H7 (cell line): ENCODE results near the gene ACOT8. TPM values are rescaled to one million over a fixed set of nuclear protein-coding genes. Genes with fewer than 3 reads are reported as not detected.

Source experiments
- DNase-seq: peaks from one replicate; pipeline ENCODE4 v3.0.0; 2012
- H3K27me3 ChIP-seq: 2 replicates; pipeline ENCODE4 v1.6.0; 2011; ENCODE audit warnings: mild to moderate bottlenecking, low read length; ENCODE audit not compliant: control insufficient read depth, insufficient read depth
- H3K36me3 ChIP-seq: replicated peaks from 2 replicates; pipeline ENCODE4 v1.5.1; 2011; ENCODE audit warnings: low read length; ENCODE audit not compliant: control insufficient read depth, insufficient read depth
- H3K4me3 ChIP-seq: 2 replicates; pipeline ENCODE4 v1.5.1; 2011; ENCODE audit warnings: low read depth, mild to moderate bottlenecking, control low read depth, low read length, moderate library complexity; ENCODE audit not compliant: insufficient read depth
- total RNA-seq: library from RNA; depleted of rRNA; stranded (reverse); fragments of >200 nt; shearing (Covaris generic); gene quantifications from 2 replicates; pipeline ENCODE4 v1.2.3, GENCODE V29; 2014

ACOT8 gene
- total RNA-seq, 1 experiment from 2014 or later: 59.7 TPM

- Histone ChIP-seq H3K27me3 (no peaks in the 10 kb centered on the region; the same call in 1 of the 2 replicates), H3K36me3 (peaks cover 9% of the 10 kb centered on the region), H3K4me3 (peak overlapping the region; percentile 85; the same call in 1 of the 2 replicates)
- peak; percentile 70 for DNase-seq
Observed at GRCh38 chr20:45892049-45892825, 35.0 kb upstream of the ACOT8 start.

DNA sequence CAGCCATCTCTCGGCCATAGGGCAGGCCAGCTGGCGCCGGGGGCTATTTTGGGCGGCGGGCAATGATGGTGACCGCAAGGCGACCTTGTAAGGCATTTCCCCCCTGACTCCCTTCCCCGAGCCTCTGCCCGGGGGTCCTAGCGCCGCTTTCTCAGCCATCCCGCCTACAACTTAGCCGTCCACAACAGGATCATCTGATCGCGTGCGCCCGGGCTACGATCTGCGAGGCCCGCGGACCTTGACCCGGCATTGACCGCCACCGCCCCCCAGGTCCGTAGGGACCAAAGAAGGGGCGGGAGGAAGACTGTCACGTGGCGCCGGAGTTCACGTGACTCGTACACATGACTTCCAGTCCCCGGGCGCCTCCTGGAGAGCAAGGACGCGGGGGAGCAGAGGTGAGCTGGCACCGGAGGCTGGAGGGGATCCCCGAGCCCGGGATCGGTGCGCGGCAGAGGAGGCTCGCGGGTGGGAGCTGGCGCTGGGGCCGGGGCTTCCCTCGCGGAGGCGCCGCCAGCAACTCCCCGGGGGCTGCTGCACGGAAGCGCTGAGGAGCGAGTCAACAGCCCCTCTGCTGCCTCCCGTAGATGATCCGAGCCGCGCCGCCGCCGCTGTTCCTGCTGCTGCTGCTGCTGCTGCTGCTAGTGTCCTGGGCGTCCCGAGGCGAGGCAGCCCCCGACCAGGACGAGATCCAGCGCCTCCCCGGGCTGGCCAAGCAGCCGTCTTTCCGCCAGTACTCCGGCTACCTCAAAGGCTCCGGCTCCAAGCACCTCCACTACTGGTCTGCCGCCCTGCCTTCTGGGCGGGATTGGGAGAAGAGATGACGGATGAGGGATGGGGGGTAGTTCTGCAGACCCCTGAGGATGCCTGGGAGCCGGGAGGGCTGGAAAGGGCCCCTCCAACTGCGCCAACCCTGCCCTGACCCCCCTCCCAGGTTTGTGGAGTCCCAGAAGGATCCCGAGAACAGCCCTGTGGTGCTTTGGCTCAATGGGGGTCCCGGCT, 34.1 kb upstream of the ACOT8 start, which contains the start of the genes CTSA and NEURL2:
CTSA (plus strand) TSS at position 351 of the 999 bp plus-strand sequence; CDS start at position 585, 234 bp downstream.
NEURL2 (minus strand) TSS at position 224 of the 999 bp plus-strand sequence; CDS start at position 7, 217 bp downstream.
- peak; percentile 99 for DNase-seq
- Histone ChIP-seq H3K36me3 (peaks cover 5% of the 10 kb centered on the region), H3K27me3 (no peaks in the 10 kb centered on the region; the same call in 1 of the 2 replicates), H3K4me3 (peak within 1 kb of the TSS; percentile 85)

- DNase-seq: peak; percentile 93
- peak overlapping the region; percentile 85 for H3K4me3 ChIP-seq
- H3K27me3 ChIP-seq: no peaks in the 10 kb centered on the region; the same call in 1 of the 2 replicates
Observed at GRCh38 chr20:45890077-45890984, 33.1 kb upstream of the ACOT8 start.

DNA sequence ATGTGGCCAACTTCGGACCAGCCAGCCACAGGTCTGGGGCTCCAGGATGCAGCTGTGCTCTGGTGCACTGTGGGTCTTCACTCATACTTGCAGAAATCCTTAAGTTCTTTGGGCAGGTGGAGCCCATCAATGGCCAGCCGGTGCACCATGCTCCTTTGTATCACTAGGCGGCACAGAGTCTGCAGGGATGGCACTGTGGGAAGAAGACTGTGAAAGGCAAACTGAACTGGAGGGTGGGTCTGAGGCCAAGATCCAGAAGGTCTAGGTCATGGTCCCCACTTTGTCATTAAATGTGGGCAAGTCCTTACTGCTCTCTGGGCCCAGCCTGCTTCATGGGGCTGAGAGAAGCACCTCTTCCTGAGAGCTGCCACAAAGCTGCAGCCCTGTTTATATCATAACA, 31.5 kb upstream of the ACOT8 start:
- H3K27me3 ChIP-seq: no peaks in the 10 kb centered on the region; the same call in 1 of the 2 replicates
- no peak for DNase-seq

More at GRCh38 chr20:45890077-45890984, 33.1 kb upstream of the ACOT8 start:
- H3K36me3 ChIP-seq: peaks cover 5% of the 10 kb centered on the region

GRCh38 chr20:45887346-45887715, 30.1 kb upstream of the ACOT8 start, which contains the start of gene SPATA25:
TSS of gene SPATA25 (minus strand) at chr20:45887622. CDS start at chr20:45887590, 32 bp downstream.
- Histone ChIP-seq H3K4me3 (no peak within 1 kb of the TSS), H3K36me3 (peaks cover 15% of the 10 kb centered on the region), H3K27me3 (no peaks in the 10 kb centered on the region; the same call in 1 of the 2 replicates)
- no peak for DNase-seq

More for the DNA sequence above, 31.5 kb upstream of the ACOT8 start:
- H3K36me3 ChIP-seq: peaks cover 7% of the 10 kb centered on the region
- no peak overlapping the region for H3K4me3 ChIP-seq

DNA sequence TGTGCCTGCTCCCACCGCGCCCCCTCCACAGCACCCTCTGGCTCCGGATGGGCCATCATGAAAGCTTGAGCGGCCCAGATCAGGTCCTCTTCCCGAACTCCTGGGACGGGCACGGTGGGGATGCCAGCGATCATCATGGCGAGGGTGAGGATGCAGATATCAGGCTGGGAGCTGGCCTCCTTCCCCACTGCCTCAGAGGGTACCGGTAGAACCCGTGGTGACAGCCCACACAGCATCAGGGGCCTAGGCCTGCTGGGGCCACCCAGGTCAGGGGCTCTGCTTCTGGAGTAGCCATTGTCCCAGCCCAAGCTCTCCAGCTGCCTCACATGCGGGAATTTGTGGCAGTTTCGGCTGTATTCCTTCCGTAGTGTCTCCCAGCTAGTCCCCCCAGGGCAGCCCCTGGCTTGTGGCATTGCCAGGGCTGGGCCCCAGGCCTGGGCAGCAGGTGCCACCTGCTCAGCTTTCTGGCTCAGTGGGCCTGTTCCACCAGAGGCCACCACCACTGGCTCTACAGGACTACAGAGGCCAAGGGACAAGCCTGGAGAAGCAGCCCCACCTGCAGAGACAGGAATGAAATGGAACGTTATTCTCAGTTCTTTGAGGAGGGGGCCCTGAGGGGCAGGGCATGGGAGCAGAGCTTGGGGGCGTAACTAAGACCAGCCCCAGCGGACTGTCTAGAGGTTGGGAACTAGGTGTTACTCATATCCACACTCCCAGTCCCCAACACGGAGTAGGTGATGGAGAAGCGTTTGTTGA, 29.6 kb upstream of the ACOT8 start:
- Histone ChIP-seq H3K36me3 (peaks cover 16% of the 10 kb centered on the region), H3K27me3 (no peaks in the 10 kb centered on the region; the same call in 1 of the 2 replicates), H3K4me3 (no peak overlapping the region)
- DNase-seq: no peak

DNA sequence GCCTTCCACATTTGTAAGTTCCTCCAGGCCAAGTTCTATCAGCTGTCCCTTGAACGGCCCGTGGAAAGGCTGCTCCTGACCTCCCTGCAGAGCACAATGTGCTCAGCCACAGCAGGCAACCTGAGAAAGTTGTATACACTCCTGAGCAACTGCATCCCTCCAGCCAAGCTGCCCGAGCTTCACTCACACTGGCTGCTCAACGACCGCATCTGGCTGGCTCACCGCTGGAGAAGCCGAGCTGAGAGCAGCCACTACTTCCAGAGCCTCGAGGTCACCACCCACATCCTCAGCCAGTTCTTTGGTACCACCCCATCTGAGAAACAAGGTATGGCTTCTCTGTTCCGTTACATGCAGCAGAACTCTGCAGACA, 25.9 kb upstream of the ACOT8 start:
- Histone ChIP-seq H3K27me3 (no peaks in the 10 kb centered on the region), H3K36me3 (peaks cover 15% of the 10 kb centered on the region), H3K4me3 (no peak overlapping the region)
- DNase-seq: no peak

- H3K4me3 ChIP-seq: no peak overlapping the region
- no peaks in the 10 kb centered on the region for H3K27me3 ChIP-seq
- DNase-seq: no peak
- H3K36me3 ChIP-seq: peaks cover 16% of the 10 kb centered on the region
Observed at GRCh38 chr20:45882469-45883099, 25.4 kb upstream of the ACOT8 start.

GRCh38 chr20:45880988-45881788, 24.0 kb upstream of the ACOT8 start, which contains the start of gene ZSWIM1:
TSS of gene ZSWIM1 (plus strand) at chr20:45881227. CDS start at chr20:45882593, 1,366 bp downstream.
- H3K27me3 ChIP-seq: no peaks in the 10 kb centered on the region
- DNase-seq: peak; percentile 98
- H3K36me3 ChIP-seq: peaks cover 16% of the 10 kb centered on the region
- H3K4me3 ChIP-seq: peak within 1 kb of the TSS; percentile 70

DNA sequence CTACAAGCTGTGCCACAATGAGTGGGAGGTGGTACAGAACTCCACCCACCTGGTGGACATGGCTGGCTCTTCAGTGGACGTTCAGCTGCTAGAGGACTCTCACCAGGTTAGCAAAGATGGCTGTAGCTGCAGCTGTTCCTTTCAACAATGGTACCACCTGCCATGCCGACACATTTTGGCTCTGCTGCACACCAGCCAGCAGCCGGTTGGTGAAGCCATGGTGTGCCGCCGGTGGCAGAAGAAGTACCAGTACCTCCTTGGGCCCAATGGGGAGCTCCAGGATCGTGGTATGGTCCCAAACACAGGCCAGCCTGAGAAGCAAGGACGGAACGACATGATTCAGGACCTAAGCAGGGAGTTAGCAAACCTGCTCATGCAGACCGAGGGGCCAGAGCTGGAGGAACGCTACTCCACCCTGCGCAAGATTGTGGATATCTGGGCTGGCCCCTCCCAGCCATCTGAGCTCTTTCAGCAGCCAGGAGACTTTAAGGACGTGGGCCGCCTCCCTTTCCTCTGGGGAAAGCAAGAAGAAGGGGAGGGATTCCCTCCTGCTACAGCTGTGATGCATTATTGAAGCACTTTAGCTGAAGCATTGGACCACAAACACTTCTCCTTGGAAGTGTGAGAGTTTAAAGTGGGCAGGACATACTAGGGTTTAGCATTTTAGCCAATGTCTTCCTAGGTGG, 21.0 kb upstream of the ACOT8 start:
- Histone ChIP-seq H3K36me3 (peaks cover 10% of the 10 kb centered on the region), H3K27me3 (no peaks in the 10 kb centered on the region), H3K4me3 (no peak overlapping the region)
- no peak for DNase-seq

- Histone ChIP-seq H3K4me3 (no peak overlapping the region), H3K36me3 (peaks cover 2% of the 10 kb centered on the region), H3K27me3 (no peaks in the 10 kb centered on the region)
- DNase-seq: no peak
Observed at GRCh38 chr20:45874576-45874975, 17.4 kb upstream of the ACOT8 start.
